HG02642 (cell line): Measurements from ENCODE around the gene FASTKD3.

Experiments used
- ATAC-seq: cut with Tn5 transposase; IDR thresholded peaks from one replicate; pipeline ENCODE4 v1.9.1; 2021; ENCODE audit warnings: mild to moderate bottlenecking; ENCODE audit not compliant: unreplicated experiment, poor library complexity

FASTKD3 gene

GRCh38 chr5:7813007-7813406 lies 55.8 kb downstream of the FASTKD3 start:
- ATAC-seq = no peak

GRCh38 chr5:7811715-7812114 lies 57.1 kb downstream of the FASTKD3 start:
- no peak for ATAC-seq
